GM18505 (cell line): ENCODE measurements around the gene FNBP1L.

Source experiments
- ATAC-seq: cut with Tn5 transposase; IDR thresholded peaks from one replicate; pipeline ENCODE4 v1.9.1; 2021; ENCODE audit not compliant: unreplicated experiment
- POLR2A ChIP-seq: IDR thresholded peaks from 4 replicates; pipeline ENCODE4 v1.6.1; 2011; ENCODE audit warnings: borderline replicate concordance; ENCODE audit not compliant: insufficient read depth, insufficient read length; ENCODE audit errors: extremely low read depth

The FNBP1L gene

DNA sequence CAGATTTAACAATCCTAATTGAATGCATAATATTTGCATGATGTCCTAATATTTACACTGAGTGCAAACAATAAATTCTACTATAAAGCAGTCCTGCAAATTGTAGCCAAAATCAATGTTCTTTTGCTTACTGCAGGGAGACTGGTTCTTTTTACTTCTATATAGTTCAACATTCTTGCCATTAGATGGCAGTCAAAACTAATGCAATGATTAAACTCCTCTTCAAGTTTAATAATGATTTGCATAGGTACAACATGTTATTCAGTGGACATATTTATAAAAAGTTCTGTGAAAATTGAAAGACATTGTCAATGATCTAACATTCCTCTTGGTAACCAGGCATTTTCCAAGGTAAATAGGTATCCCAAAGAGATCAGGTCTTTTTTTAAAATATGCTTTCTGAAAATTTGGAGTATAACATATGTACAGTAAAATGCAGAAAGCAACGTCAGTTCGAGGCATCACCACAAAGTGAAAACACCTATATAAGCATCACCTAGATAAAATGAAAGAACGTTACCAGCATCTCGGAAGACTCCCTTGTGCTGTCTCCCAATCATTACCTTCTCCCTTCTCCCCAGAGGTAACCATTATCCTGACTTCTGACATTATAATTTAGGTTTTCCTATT lies 9.8 kb upstream of the FNBP1L start:
- ATAC-seq: no peak
- no peak for TF ChIP-seq POLR2A

DNA sequence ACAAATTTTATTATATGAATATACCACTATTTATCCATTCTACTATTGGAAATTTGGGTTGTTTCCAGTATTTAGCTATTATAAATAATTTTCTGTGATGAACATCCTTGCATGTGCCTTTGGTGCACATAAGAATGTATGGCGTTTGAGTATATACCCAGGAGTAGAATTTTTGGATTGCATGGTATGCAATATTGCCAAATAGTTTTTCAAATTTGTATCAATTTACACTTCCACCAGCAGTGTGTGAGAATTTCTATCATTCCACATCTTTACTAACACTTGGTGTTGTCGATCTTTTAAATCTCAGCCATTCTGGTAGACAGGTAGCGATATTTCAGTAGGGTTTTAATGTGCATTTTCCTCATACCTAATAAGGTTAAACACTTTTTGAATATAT lies 9.2 kb upstream of the FNBP1L start:
- TF ChIP-seq POLR2A: no peak
- ATAC-seq: no peak

DNA sequence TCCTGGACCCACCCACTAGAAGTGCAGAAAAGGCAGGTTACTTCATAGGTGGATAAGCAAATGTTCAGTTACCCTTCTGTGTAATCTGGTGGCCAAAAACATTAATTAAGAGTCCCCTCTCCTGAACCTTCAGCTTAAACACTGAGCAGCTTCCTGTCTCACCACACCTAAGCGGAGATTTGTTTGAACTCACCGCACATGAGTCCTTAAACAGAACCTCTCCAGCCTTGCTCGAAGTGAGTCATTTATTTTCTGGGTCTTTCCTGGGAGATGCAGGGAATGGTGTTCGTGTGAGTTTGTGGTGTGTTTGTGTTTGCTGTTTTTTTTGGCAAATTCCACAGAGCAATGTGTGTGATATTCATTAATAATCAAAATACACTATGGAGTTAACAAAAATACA lies 7.6 kb upstream of the FNBP1L start:
- TF ChIP-seq POLR2A: no peak
- ATAC-seq: no peak

DNA sequence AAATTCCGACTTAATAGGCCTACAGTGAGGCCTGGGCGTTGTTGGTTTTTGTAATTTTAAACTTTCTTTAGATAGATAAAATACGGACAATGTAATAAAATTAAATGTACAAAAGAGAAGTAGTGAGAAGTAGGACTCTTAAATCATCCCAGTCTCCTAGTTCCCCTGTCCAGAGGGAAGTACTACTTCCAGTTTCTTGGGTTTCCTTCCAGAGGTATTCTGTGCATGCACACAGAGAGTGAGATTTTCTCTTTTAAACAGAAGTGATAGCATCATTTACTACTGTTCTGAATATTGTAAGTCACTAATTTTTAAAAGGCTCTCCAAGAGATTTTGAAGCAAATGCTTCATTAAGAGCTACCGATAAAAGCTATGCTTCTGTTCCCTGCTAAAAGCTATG lies 7.2 kb upstream of the FNBP1L start:
- ATAC-seq: no peak
- TF ChIP-seq POLR2A: no peak

DNA sequence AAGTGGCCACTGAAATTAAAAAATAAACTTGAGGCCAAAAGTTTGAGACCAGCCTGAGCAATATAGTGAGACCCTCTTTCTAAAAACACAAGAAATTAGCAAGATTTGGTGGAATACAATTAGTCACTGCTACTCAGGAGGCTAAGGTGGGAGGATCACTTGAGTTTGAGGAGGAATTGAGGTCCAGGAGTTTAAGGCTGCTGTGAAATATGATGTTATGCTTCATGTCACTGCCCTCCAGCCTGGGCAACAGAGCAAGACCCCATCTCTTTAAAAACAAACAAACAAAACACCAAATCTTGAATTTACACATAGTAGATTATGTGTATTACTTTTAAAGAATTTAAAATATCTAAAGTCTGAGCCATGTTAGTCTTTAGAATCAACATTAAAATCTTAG lies 6.3 kb upstream of the FNBP1L start:
- ATAC-seq: no peak
- no peak for TF ChIP-seq POLR2A

DNA sequence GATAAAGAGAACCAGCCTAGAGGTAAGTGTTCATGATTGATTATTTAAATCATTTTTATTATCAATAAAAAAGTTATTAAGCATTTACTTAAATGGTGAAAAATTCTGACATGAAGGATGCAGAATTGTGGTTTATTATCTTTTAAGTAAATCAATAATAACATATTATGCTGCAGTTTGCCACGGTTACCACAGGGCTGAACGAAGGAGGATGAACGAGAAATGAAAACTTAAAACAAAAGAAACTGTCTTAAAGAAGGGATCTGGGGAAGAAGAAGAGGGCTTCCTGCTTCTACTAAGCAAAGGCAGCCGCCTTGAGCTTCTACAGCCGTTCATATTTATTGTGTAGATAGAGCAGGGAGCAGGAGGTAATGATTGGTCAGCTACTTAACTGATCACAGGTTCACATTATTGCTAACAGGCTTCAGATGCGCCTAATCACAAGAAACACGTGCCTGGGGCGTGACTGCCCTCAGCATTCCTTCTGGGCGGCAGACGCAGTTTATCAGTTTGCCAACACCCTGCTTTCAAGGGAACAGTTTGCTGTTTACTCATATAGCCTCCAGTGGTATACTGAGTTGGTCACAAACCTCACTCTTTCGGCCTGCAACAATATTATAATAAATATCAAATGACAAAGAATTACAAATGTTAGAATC lies 5.8 kb upstream of the FNBP1L start:
- no peak for ATAC-seq
- no peak for TF ChIP-seq POLR2A

DNA sequence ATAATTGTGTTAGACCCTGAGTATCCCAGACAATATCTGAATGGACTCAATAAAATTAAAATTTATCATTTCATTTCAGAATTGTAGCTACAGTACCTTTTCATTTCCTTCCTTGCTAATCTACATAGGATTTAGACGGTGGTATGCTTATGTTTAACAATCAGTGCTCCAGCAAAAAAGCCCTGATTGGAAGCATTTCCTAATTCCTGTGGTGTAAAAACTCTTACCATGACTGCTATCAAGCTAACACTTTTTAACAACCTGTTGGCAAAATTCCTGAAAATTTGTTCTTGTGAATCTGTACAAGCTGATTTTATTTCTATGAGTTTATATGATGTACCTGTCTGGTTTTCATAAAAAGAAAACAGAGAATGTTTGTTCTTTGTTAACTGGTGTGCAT lies 5.2 kb upstream of the FNBP1L start:
- no peak for ATAC-seq
- TF ChIP-seq POLR2A: no peak

DNA sequence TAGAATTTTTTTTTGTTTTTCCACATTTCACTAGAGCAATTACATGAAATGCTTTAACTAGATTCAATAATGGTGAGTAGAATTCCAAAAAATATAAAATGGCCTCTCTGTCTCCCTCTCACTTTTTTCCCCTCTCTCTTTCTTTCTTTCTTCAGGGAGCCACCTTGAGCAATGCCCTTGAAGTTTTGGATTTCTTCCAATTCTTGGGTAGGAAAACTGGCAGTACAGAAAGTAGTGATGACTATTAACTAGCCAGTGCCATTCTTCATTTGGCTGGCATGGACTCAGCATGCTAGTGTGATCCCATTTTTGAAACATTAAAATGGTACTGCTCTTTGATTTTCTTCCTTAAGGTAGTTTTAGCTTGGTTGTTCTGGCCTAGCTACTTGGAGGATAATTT lies 4.5 kb upstream of the FNBP1L start:
- no peak for TF ChIP-seq POLR2A

DNA sequence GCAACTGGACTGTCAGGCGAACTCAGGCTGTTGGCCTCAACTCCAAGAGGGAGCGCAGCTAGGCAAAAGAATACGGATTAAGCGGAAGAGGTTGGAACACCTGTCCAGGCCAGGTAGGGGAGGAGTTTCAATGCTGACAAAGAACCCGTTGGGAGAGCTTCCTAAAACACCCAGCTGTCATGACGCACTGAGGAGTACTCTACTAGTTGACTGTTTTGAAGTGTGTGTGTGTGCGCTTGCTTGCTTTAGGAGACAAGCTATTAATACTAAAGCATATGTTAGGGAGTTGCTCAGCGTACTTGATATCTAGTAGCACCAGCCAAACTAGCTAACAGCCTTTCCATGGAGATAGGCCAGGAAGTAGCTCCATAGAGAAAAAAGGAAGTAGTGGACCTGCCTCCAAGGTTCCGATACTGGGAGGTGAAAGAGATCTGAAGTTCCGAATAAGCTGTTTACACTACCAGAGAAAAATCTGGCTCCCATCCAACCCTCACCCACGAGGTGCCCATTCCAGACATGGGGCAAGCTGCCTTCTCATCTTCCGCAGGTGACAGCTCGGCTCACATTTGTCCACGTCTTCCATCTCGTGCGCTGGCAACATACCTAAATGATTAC lies 974 bp upstream of the FNBP1L start:
- no peak for TF ChIP-seq POLR2A
- no peak for ATAC-seq

More for the DNA sequence above, 4.5 kb upstream of the FNBP1L start:
- no peak for ATAC-seq

DNA sequence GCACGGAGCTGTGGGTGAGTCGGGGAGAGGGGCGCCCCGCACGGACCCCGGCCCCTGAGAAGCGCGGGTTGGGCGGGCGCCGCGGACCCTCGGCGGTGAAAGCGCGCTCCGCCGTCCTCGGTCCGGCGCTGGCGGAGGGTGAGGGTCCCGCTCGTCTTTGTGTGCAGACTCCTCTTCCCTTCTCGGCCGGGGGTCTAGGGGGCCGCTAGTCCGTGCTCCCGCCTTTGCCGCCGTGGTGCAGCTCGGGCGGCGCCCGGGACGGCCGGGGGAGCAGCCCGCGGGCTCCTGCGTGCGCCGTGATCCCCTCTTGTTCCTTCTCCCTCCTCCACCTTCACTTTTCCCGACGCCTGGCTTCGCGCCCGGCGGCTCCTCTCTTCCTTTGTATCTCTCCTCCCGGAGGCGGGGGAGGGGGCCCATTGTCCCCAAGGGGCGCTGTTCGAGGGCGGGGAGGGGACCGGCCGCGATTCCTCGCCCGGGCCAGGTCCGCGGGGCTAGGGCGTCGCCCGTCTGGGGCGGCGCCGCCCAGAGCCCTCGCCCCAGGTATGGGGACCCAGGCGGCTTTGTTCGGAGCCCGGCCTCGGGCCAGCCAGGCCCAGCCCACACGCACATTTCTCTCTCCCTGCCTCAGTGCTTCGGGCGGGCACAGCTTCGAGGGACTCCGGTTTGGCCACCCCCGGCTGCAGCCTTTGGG lies 519 bp downstream of the FNBP1L start:
- no peak for TF ChIP-seq POLR2A
- ATAC-seq: no peak

DNA sequence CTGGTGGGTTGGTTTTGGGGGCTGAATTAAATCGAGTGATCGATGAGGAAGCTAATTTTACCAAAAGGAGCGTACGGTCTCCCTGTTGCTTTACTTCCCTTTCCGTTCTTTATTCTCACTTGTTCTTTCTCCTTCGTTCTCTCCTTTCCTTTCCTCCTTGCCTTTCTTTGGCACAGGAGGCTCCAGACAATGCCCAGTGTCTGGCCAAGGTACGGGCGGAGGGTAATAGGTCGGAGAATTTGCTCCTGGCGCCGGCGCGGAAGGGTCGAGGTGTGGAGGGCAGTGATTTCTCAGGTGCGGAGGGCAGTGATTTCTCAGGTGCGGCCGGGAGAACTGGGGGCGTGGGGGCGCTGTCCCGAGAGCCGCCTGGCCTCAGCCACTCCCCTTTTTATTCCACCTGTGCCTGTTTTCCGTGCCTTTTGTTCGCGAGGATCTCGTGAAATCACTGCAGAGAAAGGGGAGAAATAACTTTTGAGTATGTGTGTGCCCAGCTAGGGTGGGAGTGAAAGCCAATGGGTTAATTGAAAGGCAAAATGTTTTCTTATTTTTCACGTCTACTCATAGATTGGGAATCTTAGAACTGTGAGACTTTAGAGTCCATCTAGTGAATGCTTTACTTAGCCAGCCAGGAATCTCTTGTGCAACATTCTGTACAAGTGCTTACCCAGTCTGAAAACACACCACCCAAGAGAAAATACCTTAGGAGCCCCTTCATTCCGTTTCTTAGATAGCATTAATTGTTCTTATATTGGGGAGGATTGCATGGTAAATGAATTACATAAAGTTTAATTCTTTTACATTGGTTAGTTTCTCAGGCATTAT lies 1.3 kb downstream of the FNBP1L start:
- ATAC-seq: no peak
- TF ChIP-seq POLR2A: no peak

DNA sequence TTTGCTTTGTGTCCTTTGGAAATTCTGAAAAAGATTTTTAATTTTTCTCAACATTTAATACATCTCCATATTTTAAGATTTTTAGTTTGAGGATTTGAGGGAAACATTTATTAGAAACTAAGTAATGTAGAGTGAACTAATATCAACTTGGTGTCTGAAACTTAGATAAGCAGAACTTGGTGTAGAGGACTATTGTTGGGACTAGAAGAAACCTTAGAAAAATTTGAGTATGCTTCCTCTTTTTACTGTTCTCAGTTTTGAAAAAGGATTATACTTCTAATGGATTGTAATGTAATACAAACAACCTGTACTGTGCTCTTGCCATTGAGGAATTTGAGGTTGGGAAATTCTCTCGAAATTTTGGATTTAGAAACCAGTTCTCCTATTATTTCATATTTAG lies 2.4 kb downstream of the FNBP1L start:
- no peak for ATAC-seq
- TF ChIP-seq POLR2A: no peak

DNA sequence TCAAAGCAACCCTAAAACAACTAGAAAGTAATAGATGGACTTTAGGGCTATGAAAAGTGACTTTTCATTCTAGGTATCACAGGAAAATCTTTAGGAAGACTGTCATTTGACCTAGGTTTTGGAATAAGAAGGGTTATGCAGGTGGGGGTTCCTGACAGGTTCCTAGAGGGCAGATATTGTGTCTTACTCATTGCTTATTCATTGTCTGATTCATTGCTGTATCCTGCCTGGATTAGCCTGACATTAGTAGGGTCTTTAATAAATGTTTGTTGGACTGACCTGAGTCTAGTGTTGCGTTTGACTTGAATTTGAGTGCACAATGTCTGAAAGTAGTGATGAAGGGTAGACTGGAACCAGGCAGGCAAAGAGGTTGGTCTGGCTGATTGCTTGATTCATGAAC lies 6.0 kb downstream of the FNBP1L start:
- no peak for TF ChIP-seq POLR2A
- no peak for ATAC-seq
